GM12891 (cell line): ENCODE data around the gene EVI5L.

Experiments used
- DNase-seq: peaks from one replicate; pipeline ENCODE4 v3.0.0; 2011; ENCODE audit warnings: low spot score; ENCODE audit not compliant: insufficient read length
- FAIRE-seq: peaks from 2 replicates; lab custom pipeline; 2011; peaks lifted over from hg19 to GRCh38; lab: Jason Lieb, UNC
- PAX5 ChIP-seq: IDR thresholded peaks from 2 replicates; pipeline ENCODE4 v1.6.1; 2011; ENCODE audit warnings: low read length, moderate library complexity, mild to moderate bottlenecking; ENCODE audit not compliant: insufficient read depth, severe bottlenecking
- POLR2A ChIP-seq: IDR thresholded peaks from 2 replicates; pipeline ENCODE4 v1.6.1; 2011; ENCODE audit warnings: low read depth, low read length, control low read depth
- POLR2AphosphoS5 ChIP-seq: IDR thresholded peaks from 2 replicates; pipeline ENCODE4 v1.6.1; 2011; ENCODE audit warnings: low read depth, low read length, control low read depth
- POU2F2 ChIP-seq: IDR thresholded peaks from 2 replicates; pipeline ENCODE4 v1.6.1; 2011; ENCODE audit warnings: low read depth, mild to moderate bottlenecking, control low read depth, low read length, moderate library complexity
- SPI1 ChIP-seq: IDR thresholded peaks from 2 replicates; pipeline ENCODE4 v1.6.1; 2011; ENCODE audit warnings: low read depth, low read length, control low read depth
- TAF1 ChIP-seq: IDR thresholded peaks from 2 replicates; pipeline ENCODE4 v1.6.1; 2011; ENCODE audit warnings: low read depth, low read length, control low read depth

EVI5L gene

DNA sequence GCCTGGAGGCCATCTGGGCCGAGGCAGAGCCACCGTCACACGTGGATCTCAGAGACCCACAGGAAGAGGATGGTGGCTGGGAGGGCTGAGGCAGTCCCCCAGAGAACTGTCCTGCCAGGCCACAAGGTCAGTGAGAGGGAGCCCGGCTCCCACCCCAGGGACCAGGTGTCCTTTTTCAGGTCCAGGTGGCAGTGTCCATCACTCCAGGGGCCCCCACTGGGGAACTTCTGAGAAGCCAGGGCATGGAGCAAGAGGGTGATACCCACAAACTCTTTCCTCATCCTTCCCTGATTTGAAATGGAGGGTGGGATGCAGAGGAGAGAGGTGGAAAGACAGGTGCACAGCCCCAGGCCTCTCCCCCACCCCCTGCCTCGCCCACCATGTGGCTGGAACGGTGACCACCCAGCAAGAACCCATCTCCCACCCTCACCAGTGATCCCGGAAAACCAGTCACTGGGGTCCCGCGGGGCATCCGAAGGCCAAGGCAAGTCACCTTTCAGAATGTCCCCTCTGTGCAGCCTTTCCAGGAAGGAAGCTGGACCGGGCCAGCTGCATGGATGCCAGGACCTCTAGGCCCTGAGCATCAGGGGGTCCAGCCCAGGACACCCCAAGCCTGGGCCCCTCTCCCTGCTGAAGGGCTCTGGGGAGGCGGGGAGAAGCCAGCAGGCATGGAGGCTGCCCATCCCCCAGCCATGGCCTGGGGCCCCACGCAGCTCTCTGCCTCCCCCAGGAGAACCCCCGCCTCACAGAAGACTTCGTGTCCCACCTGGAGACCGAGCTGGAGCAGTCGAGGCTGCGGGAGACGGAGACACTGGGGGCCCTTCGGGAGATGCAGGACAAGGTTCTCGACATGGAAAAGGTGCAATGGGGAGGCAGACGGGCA is 30.1 kb downstream of the EVI5L start:
- no peak for TF ChIP-seq POU2F2
- no peak for TF ChIP-seq PAX5
- TF ChIP-seq SPI1, result no peak
- no peak for TF ChIP-seq TAF1
- no peak for TF ChIP-seq POLR2A
- no peak for TF ChIP-seq POLR2AphosphoS5
- DNase-seq, result no peak
- no peak for FAIRE-seq

DNA sequence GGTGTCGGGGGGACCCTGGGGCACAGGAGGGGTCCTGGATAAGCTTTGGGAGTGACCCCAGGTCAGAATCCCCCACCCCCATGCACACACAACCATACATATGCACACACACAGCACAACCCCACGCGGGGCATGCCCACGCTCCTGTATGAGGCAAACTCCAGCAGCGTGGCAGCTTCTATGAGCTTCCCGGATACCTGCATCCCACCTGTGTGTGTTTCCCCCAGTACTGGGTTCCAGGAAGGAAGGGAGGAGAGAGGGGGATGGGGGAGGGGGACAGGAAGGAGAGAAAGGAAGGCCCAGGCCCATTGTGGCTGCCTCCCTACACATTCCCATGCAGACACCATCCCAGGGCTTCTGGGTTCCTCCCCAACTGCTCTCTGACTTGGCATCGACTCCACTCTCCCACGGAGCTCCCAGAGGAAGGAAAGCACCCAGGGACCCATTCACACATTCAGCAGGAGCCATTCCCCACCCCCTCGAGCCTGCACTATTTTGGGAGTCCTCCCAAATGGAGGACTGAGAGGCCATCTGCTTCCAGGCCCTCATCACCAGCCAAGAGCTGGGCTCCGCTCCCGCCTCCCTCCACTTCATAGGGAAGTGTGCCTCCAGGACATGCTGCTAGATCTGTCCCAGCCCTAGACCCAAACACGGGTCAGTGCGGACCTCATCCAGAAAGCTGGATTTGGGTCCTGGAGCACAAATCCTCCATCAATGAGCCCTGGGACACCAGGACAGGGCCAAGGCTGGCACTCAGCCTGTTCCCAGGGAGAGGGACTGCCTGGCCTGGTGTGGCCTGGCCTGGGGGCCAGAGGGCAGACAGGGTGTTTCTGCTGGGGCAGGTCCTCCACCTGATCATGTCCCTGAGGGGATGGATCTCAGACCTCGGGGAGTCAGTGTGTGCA is 30.9 kb downstream of the EVI5L start:
- no peak for TF ChIP-seq POLR2AphosphoS5
- no peak for TF ChIP-seq POLR2A
- TF ChIP-seq PAX5, result no peak
- TF ChIP-seq SPI1, result no peak
- TF ChIP-seq TAF1, result no peak
- TF ChIP-seq POU2F2, result no peak
- DNase-seq, result no peak
- no peak for FAIRE-seq

DNA sequence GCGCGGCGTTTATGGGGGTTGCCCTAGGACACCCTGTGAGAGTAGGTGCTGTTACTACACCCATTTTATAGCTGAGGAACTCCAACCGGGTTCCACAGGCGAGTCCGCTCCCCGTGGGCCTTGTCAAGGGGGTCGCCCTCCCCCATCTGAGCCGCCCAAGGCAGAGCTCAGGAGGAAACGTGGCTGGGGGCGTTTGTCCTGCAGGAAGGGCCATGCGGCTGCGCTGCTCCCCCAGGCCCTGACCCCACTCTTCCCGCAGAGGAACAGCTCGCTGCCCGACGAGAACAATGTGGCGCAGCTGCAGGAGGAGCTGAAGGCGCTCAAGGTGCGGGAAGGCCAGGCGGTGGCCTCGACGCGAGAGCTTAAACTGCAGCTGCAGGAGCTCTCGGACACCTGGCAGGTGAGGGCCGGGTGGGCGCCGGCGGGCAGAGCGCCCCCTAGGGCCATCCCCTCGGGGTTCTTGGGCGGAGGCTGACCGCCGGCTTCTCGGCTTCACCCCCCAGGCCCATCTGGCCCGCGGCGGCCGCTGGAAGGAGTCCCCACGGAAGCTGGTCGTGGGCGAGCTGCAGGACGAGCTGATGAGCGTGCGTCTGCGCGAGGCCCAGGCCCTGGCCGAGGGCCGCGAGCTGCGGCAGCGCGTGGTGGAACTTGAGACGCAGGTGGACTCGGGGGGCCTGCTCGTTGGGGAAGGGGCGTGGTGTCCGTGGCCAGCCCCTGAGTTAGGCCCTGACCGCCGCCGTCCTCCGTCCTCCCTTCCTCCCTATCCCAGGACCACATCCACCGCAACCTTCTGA is 31.8 kb downstream of the EVI5L start:
- FAIRE-seq (no peak), DNase-seq (no peak)
- no peak for TF ChIP-seq SPI1
- TF ChIP-seq TAF1, result no peak
- no peak for TF ChIP-seq PAX5
- TF ChIP-seq POU2F2, result no peak
- no peak for TF ChIP-seq POLR2AphosphoS5
- no peak for TF ChIP-seq POLR2A

DNA sequence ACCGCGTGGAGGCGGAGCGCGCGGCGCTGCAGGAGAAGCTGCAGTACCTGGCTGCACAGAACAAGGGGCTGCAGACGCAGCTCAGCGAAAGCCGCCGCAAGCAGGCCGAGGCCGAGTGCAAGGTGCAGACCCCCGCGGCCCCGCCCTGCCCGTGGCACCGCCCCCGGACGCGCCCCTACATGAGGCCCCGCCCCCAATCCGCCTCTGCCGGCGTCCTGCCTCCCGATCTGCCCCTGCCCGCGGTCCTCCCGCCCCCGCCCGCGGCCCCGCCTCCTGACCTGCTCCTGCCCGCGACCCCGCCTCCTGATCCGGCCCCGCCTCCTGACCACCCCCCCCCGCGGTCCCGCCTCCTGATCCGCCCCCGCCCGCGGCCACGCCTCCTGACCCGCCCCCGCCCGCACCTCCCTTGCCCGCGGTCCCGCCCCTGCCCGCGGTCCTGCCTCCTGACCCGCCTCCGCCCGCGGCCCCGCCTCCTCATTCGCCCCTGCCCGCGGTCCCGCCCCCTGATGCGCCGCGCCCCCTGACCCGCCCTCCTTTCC is 32.5 kb downstream of the EVI5L start:
- FAIRE-seq (no peak), DNase-seq (peak; percentile 87)
- TF ChIP-seq SPI1, result no peak
- no peak for TF ChIP-seq POLR2AphosphoS5
- TF ChIP-seq POU2F2, result no peak
- TF ChIP-seq TAF1, result no peak
- no peak for TF ChIP-seq POLR2A
- no peak for TF ChIP-seq PAX5

DNA sequence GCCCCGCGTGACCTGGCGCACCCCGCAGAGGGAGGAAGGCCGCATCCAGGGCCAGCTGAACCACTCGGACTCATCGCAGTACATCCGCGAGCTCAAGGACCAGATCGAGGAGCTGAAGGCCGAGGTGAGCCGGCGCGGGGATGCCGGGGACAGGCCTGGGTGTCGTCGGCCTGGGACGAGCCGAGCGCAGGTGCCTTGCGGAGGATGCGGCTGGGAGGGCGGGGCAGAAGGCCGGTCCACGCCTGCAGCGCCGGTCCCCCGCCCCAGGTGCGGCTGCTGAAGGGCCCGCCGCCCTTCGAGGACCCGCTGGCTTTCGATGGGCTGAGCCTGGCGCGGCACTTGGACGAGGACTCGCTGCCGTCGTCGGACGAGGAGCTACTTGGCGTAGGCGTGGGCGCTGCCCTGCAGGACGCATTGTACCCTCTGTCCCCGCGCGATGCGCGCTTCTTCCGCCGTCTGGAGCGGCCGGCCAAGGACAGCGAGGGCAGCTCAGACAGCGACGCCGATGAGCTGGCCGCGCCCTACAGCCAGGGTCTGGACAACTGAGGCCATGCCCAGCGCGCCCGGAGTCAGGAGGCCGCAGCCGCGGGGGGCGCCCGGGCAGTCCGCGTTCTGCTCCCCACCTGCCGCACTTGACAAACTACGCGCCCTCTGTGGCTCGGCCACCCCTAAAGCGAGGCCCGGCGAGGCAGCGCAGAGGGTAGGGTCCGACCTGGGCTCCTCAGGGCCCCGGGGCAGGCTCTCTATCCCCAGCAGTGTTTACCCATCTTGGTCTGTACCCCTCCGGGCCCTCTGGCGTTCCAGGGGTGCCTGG is 33.3 kb downstream of the EVI5L start:
- TF ChIP-seq TAF1 (no peak), POLR2AphosphoS5 (no peak)
- FAIRE-seq, result no peak
- DNase-seq, result no peak

DNA sequence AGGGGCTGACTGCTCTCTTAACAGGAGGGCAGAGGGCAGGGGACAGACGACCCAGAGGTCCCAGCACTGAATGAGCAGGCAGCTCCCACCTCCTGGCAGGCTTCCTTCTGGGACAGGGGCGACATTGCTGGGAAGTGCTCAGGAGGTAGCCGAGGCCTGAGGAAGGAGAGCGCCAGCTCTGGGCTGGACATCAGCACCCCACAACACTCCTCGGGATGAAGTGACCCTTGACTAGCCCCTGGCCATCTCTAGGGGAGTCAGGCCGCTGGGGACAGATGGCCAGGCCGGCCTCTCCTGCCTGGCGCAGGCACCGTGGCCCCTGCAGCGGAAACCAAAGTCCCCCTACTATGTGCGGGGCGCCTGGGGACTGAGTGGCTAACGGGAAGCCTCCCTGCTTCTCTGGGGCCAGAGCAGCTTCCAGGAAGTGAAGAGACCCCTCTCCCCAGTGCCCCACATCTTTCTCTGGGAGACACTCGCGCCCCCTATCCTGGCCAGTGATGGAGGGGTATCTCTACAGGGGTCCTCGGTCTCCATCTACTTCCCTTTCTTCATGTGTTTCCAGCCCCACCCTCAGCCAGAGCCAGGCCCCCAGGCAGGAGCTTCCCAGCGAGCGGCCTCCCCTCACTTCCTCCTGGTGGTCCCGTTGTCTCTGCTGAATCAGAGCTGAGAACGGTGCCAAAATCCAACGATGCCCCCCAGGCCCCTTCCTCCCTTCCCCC is 34.1 kb downstream of the EVI5L start:
- no peak for TF ChIP-seq POLR2A
- no peak for TF ChIP-seq SPI1
- no peak for TF ChIP-seq TAF1
- no peak for TF ChIP-seq POU2F2
- TF ChIP-seq POLR2AphosphoS5, result no peak
- TF ChIP-seq PAX5, result no peak
- DNase-seq (no peak), FAIRE-seq (no peak)

DNA sequence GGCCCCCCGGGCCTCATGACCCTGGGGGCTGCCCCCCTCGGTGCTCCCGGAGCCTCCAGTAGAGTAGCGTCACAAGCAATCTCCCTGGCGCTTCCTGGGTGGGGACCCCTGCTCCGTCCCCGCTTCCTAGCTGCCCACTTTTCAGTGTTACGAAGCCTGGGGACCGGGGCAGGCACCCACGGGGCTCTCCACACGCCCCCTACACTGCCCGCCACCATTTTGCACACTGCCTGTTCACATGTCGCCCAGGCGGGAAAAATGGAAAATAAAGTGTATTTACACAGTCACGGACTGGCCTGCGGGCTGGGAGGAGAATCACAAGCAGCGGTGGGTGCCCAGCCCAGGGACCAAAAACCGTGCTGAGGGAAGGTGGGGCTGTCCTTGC is 34.7 kb downstream of the EVI5L start:
- DNase-seq (no peak), FAIRE-seq (no peak)
- no peak for TF ChIP-seq POLR2A
- no peak for TF ChIP-seq SPI1
- no peak for TF ChIP-seq PAX5

DNA sequence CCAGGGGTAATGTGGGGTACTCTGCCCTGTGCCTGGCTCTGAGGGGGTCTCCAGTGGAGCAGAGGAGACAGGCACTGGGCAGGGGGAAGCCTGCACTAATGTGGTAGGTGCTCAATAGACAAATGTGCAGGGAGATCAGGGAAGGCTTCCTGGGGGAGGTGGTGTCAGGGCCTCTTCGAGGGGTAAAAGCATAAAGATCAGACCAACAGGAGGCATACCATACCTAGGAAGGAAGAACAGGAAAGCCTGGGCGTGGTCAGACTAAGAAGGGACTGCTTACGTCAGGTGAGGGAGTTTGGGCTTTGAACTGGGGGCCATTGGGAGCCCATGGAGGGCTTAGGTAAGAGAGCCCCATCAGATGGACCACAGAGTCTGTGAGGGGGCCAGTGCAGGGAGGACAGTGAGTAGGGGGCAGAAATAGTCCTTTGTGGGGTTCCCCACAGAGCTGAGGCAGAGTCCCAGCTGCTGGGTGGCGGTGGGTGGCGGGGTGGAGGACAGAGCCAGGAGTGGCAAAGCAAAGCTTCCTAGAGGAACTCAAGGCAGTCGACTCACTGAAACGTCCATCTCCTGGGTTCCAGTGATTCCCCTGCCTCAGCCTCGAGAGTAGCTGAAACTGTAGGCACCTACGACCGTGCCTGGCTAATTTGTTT is 35.4 kb downstream of the EVI5L start:
- no peak for FAIRE-seq
- DNase-seq, result no peak
- no peak for TF ChIP-seq PAX5
- no peak for TF ChIP-seq POU2F2
- no peak for TF ChIP-seq POLR2AphosphoS5
- no peak for TF ChIP-seq POLR2A
- TF ChIP-seq TAF1, result no peak
- TF ChIP-seq SPI1, result no peak
